COLO668 (cell line): Measurements from ENCODE around the gene KRTAP5-1.

Experiments
- DNase-seq: peaks from one replicate; lab custom pipeline; 2025; ENCODE audit not compliant: unreplicated experiment; lab: John Stamatoyannopoulos, UW

Gene KRTAP5-1

DNA sequence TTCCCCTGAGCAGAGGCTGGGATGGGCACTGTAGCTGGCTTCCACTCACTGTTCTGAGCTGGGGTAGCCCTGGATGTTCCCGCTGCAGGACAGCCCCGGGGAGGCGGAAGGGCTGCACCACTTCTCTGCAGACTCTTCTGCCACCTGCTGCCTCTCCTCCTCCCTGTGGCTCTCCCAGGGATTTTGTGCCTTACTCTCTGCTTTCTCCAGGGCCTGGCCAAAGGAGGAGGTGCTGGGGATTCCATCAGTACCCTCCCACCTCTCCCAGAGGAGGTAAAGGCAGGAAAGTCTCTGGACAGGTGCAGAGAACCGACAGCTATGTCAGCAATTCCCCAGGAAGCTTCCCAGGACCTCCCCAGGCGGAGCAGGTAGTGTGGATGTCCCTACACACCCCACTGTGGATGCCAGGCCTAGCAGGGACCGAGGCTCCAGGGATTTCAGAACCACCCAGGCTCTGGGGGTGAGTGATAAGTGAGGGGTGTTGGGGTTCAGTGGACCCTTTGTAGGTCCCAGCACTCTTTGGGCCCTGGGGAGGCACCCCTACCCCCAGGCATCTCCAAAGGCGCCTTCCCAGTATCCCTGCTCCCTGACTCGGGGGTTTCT, 24.3 kb downstream of the KRTAP5-1 start:
- no peak for DNase-seq

- no peak for DNase-seq
These were observed 25.0 kb downstream of the KRTAP5-1 start for GRCh38 chr11:1560002-1560648.

DNA sequence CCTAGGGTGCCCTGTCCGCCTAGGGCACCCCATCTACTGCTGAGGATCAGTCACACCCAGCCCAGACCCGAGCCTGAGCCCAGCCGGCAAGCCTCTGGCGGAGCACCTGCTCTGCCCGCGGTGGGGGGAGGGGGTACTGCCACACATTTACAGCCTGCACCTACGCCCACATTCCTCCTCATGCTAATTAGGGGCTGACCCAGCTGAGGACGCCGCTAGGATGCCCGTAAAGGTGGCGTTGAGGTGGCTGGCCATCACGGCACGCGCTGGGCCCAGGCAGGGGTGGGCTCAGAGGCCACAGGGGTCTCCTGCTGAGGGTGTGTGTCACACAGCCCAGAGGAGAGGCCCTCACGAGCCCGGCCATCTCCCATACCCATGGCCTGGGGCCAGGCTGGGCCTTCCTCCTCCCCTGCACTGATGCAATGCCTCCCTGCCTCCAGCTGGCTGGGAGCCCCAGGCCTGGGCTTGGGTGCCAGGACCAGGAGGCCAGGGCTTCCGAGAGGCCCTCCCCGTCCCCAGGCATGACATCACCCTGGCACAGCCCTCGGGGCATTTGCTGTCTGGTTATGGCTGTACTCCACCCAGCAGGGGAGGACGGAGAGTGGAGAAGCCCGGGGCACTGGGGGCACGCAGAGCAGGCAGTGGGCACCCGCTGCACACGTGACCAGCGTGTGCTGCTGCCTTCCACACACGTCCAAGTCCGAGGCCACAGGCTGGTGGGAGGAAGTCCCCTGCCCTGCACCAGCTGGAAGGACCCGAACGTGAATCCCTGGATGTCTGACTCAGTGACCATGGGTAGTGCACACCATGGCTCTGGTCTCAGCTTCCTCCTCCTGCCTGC, 25.8 kb downstream of the KRTAP5-1 start:
- DNase-seq = peak; percentile 79

DNA sequence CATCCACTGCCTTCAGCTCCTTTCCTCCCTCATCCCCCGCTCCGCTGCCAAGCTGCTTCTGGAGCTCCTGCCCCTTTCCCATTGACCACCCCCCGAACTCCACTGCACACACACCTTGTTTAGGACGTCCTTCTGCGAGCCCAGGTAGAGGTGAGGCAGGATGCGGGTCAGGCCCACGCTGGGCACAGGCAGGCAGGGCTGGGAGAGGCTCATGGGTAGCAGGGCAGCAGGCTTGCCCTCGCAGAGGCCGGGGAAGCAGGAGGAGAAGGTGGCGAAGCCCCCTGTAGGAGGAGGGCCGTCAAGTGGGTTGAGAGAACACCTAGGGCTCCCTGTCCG, 26.3 kb downstream of the KRTAP5-1 start:
- DNase-seq = no peak

GRCh38 chr11:1557904-1558774, 26.9 kb downstream of the KRTAP5-1 start:
- DNase-seq = no peak

GRCh38 chr11:1557051-1557884, 27.8 kb downstream of the KRTAP5-1 start:
- no peak for DNase-seq

- no peak for DNase-seq
These were observed 28.7 kb downstream of the KRTAP5-1 start for GRCh38 chr11:1556278-1556902.

GRCh38 chr11:1555713-1556153, 29.4 kb downstream of the KRTAP5-1 start:
- DNase-seq = no peak

DNA sequence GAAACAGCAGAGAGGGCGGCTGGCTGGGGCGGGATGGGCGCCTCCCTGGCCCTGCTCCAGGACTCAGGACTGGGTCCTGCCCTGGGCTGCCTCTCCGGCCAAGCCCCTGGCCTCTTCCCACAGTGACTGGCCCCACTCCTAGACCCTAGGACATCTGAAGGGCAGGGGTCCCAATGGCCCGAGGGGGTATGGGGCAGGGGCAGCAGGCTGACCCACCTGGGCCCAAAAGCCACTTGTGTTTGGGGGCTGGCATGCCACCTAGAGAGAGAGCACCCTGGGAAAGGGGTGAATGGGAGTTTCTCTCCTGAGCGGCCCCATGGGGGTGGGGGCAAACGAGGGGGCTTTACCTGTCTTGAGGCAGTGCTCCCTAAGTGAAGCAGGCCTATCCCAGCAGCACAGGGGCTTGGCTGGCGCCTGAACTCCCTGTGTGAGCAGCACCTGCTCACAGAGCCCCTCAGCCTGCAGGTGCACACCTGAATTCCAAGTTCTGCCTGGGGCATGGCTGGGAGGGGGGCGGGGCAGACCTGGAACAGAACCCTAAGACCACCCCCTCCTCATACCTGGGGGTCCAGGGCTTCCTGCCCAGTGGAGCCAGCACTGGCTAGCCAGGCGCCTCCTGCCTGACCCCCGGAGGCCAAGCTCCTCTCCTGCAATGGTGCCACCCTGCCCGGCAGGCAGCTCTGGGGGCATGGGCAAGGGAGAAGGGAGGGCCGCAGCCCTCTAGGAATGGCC, 29.9 kb downstream of the KRTAP5-1 start:
- DNase-seq = no peak

GRCh38 chr11:1553808-1554594, 31.1 kb downstream of the KRTAP5-1 start:
- DNase-seq = peak; percentile 72

DNA sequence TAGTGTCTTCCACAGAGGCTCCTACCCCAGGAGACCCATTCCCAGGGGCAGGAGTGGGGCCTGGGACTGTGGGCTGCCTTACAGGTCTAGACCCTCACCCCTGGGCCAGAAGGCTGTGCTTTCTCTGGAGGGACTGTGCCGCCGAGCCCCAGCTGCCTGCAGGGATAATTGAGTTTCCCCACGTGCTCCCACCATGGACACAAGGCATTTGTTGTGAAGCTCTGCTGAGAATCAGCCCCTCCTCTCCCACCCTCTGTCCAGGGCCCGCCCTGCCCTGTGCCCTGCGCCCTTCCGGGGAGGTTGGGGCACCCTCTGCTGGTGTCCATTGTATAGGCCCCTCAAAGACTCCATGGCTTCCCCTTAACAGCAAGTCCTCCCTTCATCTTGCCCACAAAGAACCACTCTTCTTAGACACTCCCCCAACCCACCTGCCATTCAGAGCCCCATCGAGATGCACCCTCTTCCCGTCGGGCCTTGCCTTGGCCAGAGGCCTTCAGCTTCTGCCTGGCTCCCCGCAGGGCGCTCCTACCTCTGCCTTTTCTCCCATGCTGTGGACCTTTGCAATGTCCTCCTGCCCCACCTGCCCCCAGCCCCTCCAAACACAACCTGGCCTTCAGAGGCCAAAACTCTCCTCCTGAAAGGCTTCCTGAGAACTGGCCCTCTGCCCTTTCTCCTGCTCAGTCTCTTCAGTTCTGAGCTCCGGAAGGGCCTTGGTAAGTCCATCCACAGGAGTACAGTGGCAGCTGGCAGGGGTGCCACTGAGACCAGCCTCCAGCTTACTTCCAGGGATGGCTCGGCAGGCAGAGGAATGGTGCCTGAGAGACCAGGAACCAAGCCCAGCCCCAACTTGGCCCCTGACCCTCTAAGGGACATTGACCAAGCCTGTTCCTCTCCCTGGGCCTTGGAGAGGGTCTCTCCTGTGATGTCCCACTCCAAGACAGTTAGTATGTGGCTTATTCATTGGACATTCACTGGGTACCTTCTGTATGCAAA, 35.4 kb downstream of the KRTAP5-1 start:
- DNase-seq = no peak

GRCh38 chr11:1548221-1549070, 36.6 kb downstream of the KRTAP5-1 start:
- DNase-seq = peak; percentile 66

- no peak for DNase-seq
These were observed 37.5 kb downstream of the KRTAP5-1 start for GRCh38 chr11:1547467-1548098.

DNA sequence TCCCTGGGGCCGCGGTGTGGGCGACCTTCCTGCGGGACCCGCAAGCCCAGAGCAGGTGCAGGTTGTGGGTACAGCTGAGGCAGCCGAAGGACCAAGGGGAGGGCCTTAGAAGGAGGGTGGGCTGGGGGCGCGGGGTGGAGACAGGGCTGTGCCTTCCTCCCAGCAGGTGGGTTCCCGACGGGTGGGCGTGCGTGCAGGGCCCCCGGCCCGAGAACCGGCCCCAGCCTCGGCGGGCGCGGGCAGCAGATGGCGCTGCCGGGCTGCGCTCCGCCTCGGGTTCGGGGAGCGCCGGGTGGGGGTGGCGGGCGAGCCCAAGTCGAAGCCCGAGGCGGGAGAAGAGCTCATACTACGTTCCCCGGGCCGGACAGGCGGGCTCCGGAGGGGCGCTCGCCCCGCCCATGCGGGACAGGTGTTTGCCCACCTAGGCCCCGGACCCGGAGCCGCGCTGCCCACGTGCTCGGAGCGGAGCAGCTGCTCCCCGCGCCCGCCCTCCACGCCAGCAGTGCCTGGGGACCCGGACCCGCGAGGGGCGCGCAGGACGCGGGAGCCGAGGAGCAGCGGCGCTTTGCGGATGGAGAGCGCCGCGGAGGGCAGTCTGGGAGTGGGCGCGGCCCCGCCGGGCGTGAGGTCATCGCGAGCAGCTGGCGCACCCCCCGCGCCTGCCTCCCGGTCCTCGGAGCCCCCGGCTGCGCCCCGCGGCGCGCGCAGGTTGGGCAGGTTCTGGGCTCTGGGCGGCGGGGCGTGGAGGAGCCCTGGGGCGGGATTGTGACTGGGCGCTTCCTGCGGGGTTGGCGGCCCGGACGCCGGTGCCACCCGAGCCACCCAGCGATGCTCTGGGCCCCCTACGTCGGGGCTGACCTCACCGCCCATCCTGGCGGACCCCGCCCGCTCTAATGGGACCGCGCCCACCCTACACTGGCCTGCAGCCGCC, 38.3 kb downstream of the KRTAP5-1 start:
- peak; percentile 65 for DNase-seq

- DNase-seq = peak; percentile 57
These were observed 39.0 kb downstream of the KRTAP5-1 start for GRCh38 chr11:1546077-1546535.
